Tongue (tissue), 2 donors: ENCODE data around the gene GRAMD1B. TPM values are rescaled to one million over a fixed set of nuclear protein-coding genes. Genes with fewer than 3 reads are reported as not detected.
"Not testable (repeated sequence)": the region's sequence is repeated elsewhere in the genome, so short reads cannot be mapped to it uniquely, and the experiment has no call there.

Source experiments
- DNase-seq: peaks from one replicate; pipeline ENCODE4 v3.0.0-alpha.2; 2015
- total RNA-seq: library from RNA; depleted of rRNA; stranded (reverse); fragments of >200 nt; gene quantifications from one replicate; pipeline ENCODE4 v1.2.3, GENCODE V29; 2014

The GRAMD1B gene
- total RNA-seq, 1 donor from 2014 or later: 9.7 TPM

DNA sequence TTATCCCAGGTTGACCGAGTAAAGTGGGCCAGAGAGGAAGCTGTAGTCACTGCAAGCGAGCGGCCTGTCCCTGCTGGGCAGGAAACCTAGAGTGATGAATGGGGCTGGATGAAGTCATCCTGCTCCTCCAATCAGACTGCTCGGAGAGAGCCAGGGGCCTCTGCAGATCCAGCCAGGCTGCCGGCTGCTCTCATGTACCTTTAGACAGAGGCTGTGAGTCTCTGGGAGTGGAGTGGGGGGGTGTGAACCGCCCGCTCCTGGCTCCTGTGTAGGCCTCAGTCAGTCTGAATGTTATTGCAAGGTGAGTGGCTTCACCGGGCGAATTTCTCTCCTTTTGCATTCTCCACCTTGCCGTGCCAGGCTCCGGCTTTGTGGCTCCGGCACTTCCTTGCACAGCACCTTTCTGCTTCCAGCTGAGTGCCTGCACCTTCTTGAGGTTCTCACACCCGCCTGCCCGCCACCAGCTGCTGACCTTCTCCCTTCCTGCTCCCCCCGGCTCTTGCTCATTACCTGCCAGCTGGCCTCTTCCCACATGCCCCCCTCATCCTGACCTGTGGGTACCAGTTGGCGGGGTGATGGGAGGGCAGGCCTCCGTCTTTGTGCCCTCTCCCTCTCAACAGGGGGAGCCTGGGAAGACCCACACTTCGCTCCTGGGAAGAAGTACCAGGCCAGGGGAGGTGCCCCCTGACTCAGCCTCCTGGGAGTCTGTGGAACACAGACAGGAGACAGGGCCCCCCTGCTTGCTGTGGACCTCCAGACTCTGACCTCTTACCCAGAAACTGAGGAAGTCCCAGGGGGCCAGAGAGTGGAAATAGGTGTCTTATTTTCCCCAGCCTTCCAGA, 79.9 kb downstream of the GRAMD1B start:
- peak; percentile 74 for DNase-seq

DNA sequence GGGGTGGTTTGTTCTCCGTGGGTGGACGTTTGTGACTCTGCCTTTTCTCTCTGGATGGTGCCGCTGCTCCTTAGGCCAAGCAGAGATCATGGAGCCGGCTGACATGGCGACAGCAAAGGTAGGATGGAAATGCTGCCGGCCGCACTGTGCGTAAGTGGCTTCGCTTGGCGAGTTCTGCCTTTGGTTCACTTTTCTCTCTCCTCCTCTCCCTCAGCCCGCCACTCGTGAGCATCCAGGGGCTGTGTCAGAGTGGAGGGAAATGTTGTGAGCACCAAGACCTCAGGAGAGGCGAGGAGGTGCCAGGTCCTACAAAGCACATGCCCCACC, 80.5 kb downstream of the GRAMD1B start:
- DNase-seq: no peak

DNA sequence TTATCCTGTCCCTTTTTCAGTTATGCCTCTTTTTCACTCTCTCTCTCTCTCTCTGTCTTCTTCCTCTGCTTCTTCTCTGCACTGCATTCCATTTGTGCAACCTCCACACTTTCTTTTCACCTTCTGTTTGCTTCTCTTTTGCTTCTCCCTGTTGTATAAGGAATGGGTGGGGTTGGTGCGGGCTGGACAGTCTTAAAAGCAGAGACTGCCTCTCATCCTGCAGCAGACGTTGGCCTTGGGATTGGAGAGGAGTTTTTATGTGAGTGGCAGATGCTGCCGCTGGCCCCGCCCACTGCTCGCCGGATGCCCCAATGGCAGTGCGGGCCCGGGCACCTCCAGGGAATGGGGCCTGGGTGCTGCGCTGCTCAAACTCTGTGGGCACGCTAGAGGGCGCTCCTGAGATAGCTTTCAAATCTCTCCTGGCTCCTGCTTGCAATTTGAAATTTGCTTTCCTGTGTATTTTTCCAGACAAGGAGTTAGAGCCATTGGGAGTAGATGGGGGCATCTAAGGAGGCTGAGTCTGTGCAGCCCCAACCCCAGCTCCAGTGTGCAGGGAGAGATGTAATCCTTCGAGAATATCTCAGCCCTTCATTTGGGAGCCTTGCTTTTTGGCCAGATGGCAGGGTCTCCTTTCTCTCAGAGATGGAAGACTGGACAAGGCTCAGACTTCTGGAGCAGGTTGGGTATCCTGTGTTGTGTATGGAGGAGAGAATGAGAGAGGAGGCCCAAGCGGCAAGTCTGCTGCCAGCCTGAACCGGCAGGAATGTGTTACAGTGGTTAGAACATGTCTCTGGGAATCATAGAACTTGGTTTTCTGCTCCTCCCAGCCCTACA, 81.2 kb downstream of the GRAMD1B start:
- DNase-seq: peak; percentile 93

DNA sequence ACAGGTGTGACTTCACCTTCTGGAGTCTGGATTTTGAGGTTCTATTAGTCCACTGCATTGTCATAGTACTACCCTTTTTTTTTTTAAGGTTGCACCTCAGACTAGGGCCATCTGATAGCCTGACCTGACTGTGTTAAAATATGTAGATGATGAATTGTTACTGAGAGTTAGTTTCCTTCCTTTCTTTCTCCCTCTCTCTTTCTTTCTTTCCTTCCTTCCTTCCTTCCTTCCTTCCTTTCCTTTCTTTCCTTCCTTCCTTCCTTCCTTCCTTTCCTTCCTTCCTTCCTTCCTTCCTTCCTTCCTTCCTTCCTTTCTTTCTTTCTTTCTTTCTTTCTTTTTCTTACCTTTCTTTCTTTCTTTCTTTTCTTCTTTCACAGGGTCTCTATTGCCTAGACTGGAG, 83.2 kb downstream of the GRAMD1B start:
- DNase-seq: not testable (repeated sequence)

DNA sequence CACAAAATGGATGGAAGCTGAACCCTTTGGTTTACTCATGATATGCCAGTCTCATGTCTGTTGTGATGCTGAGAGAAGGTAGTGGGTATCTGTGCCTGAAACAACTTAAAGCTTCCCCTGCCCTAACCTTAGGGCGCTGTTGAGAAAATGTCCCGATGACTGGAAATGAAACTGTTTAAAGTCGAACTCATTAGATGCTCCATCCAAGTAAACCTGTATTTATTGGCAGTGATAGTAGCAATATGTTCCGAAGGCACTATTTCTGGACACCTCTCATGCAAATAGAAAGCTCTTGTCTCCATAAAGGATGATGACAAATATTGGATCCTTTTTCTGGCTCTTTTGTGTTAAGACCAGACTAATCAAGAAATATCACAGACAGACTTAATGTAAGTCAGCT, 86.2 kb downstream of the GRAMD1B start:
- no peak for DNase-seq

DNA sequence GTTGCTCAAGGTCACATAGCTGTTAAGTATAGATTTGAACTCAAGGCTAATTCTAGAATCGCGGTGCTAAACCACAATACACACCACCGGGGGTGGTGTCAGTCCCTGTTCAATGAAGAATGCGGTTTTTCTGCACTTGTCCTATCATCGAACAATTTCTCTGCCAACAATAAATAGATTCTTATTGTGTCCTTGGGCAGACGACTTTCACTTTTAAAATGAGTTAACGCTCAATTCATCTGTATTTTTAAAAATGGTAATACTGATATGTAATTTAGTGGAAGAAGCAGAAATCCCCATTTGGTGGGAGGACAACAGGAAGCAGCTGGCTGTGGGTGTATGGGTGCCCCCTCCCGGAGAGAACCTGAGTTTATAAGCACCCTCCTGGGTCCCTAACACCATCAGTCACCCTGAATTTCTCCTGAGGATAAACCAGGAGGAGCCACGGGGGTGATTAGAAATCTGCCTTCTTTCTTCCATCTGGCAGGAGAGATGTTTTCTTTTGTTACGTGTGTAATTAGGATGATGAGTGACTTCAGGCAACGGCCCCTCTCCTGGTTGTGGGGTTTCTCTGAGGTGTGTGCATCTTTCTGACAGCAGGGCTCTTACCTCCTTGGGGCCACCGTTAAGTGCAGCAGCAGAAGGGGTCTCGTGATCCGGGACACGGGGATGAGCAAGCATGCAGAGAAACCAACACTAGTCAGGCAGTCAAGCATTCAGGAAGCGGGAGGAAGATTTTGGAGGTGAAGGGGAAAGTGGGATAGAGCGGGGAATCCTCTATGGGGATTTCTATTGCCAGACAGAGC, 87.7 kb downstream of the GRAMD1B start:
- DNase-seq: no peak

DNA sequence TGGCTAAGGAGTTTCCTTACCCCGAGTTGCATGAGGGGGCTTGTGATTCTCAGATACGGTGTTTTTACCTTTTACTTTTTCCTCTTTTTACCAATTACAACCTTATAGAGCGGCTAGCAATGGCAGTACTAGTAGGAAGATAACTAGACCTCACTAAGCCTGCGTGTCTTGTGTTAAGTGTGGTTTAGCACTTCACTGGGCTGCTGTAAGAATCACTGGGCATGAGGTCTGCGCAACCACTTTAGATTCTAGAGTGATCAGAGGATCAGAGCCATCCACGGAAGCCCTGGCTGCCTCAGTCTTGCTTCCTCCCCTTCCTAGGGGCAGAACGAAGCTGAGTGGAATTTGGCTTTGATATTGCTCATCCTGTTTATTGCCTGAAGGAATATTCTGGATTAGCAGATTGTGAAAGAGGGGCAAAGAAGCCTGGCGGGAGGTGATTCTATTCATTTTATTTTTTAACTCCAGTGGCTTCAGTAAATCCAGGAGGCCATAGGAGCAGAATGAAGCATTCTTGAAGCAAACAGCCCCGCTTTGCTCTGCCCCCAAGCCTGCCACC, 88.5 kb downstream of the GRAMD1B start:
- no peak for DNase-seq

DNA sequence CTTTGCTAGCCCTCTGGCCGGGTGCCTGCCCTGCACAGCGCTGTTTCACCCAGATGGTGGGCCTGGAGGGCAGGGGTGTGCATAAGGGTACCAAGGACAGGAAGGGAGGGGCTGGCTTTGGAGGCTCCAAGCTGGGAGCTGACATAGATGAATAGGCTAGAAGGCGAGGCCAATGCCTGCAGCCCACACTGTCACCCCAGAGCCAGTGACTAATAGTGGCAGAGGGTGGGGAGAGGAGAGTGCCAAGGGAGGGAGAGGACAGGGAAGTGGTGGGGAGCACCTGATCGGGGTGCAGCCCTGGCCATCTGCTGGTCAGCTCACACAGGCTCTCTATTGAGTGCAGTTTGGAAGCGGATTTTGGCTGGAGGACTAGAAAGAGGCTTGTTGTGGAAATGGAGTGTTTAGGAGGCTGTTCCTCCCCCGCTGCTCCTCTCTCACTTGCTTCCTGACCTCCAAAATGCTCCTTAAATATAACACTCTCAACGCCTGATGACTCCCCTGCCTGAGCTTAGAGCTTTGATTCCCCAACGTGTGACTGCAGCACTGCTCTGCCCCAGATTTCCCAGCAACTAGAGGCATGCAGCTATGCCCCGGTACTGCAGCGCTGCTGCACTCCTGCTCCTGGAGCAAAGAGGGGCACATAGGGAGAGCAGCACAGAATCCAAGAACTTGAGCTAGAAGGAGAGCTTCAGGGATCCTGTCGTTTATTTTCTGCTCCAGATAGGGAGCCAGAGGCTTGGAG, 89.2 kb downstream of the GRAMD1B start:
- peak; percentile 7 for DNase-seq

DNA sequence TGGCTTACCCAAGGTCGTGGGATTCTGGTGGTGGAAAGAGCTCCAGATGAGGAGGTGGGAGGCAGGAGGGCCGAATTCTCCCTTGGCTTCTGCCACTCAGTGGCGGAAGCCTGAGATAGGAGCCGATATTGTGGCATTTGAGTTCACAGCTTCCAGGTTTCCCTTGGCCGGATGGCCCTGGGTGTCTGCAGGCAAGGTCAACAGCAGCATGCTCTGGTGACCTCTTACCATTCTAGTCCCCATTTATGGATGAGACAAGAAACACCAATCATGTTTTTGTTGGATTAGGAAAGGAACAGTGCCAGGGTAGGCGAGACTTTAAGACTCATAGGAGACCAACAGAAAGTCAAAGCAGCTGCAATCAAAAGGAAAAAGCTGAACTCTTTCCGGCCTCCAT, 89.7 kb downstream of the GRAMD1B start:
- no peak for DNase-seq

DNA sequence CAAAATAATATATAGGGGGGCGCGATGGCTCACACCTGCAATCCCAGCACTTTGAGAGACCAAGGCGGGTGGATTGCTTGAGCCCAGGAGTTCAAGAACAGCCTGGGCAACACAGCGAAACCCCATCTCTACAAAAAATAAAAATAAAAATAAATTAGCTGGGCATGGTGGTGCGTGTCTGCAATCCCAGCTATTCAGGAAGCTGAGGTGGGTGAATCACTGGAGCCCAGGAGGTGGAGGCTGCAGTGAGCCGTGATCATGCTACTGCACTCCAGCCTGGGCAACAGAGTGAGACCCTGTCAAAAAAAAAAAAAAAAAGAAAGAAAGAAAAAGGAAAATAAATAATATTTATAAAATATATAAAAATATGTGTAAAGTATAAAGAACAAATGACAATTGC, 90.4 kb downstream of the GRAMD1B start:
- not testable (repeated sequence) for DNase-seq

DNA sequence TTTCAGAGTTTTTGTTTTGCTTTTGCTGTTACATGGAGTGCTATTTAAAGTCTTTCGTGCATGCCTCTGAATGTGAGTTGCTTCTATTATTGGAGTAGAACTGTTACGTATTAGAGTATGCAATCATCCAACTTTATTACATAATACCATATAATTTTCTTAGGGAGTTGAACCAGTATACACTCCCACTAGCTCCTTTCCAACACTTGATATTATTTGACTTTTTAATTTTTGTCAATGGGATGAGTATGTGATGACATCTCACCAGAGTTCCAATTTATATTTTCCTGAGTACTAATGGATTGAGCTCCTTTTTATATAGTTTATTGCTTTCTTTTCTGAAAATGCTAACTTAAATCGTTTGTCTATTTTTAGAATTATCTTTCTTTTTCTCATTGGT, 90.9 kb downstream of the GRAMD1B start:
- no peak for DNase-seq

DNA sequence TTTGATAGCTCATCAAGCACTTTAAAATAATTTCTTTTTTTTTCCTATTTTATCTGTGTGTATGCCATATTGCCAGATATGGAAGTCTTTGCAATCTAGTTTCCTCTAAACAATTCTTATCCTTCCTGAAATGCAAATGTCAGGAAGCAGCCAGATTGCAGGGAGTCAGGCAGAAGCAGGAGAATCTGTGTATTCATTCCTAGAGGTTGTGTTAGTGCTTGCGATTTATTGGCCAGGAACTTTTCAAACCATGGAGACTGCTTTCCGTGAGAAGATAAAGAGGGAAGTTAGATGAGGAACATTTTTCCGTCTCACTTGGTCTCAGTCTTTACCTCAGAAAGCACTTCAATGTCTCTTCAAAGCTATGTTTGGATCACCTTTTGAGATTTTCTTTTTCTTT, 91.9 kb downstream of the GRAMD1B start:
- DNase-seq: no peak

DNA sequence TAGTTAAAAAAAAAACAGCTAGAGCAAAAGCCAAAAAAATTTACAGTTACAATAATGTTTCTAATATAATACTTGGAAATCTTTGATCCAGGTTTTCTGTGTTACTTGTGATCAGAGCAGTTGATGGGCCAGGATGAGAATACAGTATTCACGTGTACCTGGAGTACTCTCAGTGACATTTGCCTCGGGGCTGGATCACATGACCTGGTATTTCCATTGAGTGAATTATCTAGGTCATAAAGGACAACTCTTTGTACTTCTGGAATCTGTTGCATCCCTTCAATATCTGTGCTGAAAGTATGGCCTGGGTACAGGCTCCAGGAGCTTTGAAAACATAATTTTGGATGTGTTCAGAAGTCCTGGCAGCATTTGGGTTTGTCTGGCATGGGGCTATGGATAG, 93.5 kb downstream of the GRAMD1B start:
- no peak for DNase-seq

DNA sequence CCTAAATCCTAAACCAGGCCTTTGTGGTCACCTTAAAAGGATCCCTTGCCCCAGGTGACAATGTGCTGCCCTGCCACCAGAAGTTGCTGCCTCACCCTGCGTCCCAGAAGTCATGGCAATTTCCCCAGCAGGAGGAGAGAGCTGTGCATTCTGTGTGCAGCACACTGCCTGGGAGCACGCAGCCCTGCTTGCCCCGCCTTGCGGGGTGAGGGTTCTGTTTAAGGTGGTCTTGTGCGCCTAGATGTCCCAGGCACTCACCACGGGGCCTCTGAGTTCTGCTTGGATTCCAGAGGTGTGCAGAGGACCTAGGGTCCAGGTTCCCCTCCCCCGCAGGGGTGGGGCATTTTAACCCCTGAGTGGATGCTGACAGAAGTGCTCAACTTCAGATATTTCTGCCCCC, 95.0 kb downstream of the GRAMD1B start:
- DNase-seq: peak; percentile 23

DNA sequence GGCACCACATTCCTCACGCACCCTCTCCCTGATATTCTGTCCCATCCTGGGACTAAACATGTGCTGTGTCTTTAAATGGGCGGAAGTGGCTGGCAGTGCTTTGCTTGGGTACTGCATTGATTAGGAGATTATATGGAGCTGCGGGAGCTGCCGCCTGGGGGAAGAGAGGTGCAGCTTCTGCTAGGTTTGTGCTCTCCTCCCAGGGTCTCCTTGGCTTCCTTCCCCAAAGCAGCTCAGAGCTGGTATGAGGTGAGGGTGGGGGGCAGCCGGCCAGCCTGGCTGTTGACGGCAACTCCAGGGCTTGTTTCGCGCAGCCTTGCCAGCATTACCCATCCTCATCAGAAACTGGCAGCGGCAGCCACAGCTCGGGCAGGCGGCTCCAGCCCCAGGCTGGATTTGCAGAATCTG, 95.4 kb downstream of the GRAMD1B start:
- peak; percentile 25 for DNase-seq

DNA sequence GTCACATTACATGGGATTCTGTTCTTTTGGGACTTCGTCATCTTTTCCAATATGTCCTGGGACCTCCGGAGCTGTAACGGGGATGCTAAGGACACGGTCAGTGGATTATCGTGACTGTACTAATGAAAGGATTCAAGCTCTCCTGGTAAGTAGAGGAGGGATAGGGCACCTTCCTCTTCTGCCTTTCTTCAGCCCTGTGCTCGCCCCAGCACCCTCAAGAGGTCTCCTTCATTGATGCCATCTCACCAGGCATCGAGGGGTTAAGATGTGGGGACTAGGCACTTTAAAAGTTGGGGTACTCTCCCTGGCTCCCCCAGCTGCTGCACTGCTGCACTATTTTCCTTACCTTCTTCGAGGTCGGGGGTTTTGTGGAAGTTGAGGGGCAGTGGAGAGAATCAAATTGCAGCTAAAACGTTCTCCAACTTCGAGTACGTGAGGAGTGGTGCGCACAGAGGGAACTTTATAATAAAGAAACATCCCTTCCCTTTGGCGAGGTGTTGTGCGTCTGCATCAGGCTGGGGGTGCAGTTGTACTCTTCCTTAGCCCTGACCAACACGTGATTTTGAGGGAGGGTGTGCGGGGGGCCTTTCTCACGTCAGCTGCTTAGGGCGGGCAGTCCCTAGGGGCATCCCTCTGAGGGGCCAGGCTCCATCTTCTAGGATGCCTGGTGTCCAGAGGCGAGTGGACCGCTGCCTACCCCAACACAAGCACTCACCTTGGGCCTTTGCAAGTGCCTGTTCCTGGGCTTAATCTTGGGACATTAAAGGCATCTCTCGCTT, 96.1 kb downstream of the GRAMD1B start:
- no peak for DNase-seq

DNA sequence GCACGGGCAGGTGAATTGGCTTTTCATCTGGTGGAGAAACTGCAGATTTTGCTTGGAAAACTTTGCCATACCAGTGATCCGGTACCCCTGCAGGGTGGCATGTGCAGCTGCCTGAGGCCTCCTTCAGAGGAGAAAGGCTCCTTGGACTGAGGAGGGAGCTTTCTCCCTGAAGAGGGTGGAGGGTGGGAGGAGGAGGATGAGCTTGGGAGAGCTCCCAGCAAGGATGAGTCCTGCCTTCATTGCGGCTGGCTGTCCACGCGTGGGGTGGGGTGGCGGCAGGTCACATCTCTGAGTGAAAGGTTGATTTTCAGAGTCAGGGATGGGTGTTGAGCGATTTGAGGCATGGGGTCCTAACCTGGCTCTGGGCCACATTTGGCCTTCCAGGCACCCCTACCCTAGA, 96.8 kb downstream of the GRAMD1B start:
- DNase-seq: no peak

DNA sequence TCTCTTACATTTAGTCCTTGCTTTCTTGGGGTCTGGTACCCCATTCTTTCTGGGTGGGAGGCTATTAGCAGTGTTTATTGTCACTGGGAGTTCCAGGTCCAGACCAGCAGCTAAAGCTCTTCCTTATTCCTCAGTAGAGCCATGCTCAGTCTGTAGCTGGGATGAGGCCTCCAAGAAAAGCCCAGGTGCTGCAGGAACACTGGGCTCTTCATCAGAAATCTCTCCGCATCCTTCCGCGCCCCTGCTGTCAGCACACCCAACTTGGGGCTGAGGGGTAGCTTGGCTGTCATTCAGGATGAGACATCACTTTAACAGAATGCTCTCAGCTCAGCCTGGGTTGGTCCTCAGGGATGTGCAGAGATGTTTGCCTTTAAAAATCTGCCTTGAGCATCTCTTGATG, 97.5 kb downstream of the GRAMD1B start:
- no peak for DNase-seq

DNA sequence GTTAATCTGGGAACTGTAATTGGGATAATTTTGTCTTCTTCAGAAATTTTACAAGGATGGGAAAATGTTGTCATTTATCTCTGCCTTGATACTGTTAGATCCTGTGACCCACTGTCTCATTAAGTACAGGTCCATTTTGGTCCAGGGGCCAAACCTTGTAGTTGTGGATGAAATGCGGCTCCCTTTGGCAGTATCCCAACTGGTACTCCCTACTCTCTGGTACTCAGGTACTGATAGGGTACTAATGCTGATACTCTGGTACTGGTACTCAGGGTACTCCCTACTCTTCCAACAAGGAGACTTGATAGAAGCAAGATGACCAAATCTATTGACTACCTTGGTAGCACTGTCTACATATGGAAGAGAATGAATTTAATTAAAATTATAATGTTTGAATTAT, 97.9 kb downstream of the GRAMD1B start:
- no peak for DNase-seq

DNA sequence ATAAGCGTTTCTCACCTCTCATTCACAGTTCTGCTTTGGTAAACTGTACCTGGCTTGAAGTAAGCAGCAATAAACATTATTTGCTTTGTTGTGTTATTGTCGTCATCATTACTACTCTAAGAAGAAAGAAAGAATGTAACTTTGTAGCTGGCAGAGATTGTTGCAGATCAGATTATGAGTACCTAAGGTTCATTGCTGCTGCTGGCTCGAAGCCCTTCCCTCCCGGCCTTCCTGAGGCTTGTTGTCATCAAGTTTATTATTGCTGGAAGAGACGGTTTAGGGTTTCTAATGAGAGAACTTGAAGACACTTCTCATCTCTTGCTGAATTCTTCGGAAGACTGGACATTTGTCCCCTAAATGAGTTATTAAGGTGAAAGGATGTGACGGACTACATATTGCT, 101.3 kb downstream of the GRAMD1B start:
- no peak for DNase-seq

DNA sequence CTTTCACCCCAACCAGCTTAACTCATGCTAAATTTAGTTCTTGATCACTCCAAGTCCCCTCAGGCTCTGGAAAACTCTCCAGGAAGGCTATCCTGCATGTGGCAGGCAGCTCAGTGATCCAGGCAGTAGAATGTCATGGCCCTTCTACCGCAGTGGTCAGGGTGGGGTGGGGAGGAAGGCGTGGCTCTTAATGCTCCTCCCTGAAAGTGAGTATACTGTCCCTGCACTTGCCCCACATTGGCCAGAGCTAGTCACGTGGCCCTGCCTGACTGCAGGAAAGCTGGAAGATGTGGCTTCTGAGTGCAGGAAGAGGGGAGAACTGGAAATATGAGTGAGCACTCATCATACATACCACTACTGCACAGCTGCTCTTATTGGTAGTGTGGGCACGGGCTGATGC, 102.1 kb downstream of the GRAMD1B start:
- DNase-seq: no peak
